Measurements from ENCODE around the gene PSMG2. TPM values are rescaled to one million over a fixed set of nuclear protein-coding genes. Genes with fewer than 3 reads are reported as not detected.
A peak's percentile ranks its signal among the peaks of the same experiment; 100 is the strongest.

Gene PSMG2
- total and polyA plus RNA-seq, 2 of the 4 experiments (the other 2 are of a cell fraction) = 34.4 to 59.5 TPM

- Histone ChIP-seq H4K20me1 (ENCODE audit: insufficient read depth, low read length) (peaks cover under 1% of the 10 kb centered on the region; the same call in 1 of the 2 replicates), H3K9ac (ENCODE audit: low read depth, low read length) (no peak overlapping the region), H3K9me1 (ENCODE audit: insufficient read depth, low read length) (no peaks in the 10 kb centered on the region; the same call in 1 of the 2 replicates), H3K9me3 (ENCODE audit: control insufficient read depth, insufficient read depth, low read length) (no peaks in the 10 kb centered on the region), H3K4me1 (ENCODE audit: control insufficient read depth, insufficient read depth, low read length) (no peaks in the 10 kb centered on the region), H2AK5ac (ENCODE audit: low read depth, low read length) (no peak overlapping the region), H3K27ac (ENCODE audit: insufficient read depth, low read length) (no peak overlapping the region), H2AK9ac (replicated peaks; ENCODE audit: low read depth, low read length, poor library complexity) (no peak overlapping the region), H2BK120ac (ENCODE audit: low read depth, low read length) (no peak overlapping the region), H2AFZ (replicated peaks; ENCODE audit: low read length, poor library complexity) (no peak overlapping the region), H3K79me1 (ENCODE audit: low read depth in 1 of 2, low read length in 2 of 2) (peaks cover 0 to 13% of the 10 kb centered on the region in 2 experiments; a peak in 2 of 4 replicates), H3K4ac (ENCODE audit: low read depth, low read length) (no peak overlapping the region), H3K18ac (ENCODE audit: low read depth, low read length) (no peak overlapping the region), H2BK5ac (ENCODE audit: low read depth, low read length, poor library complexity, severe bottlenecking) (no peak overlapping the region), H4K5ac (ENCODE audit: low read depth, low read length) (no peak overlapping the region), H3K56ac (ENCODE audit: extremely low read depth, insufficient read depth, low read length) (no peak overlapping the region), H3K23ac (ENCODE audit: low read depth, low read length) (no peak overlapping the region), H3K4me2 (ENCODE audit: low read depth, low read length) (no peak overlapping the region), H3K27me3 (ENCODE audit: control insufficient read depth, insufficient read depth, low read length) (no peaks in the 10 kb centered on the region), H2BK15ac (ENCODE audit: low read depth, low read length) (no peak overlapping the region), H2BK20ac (ENCODE audit: low read depth, low read length) (no peak overlapping the region), H3K14ac (replicated peaks; ENCODE audit: low read depth, low read length) (no peak overlapping the region), H4K8ac (ENCODE audit: low read depth in 2 of 2, low read length in 2 of 2) (no peak overlapping the region), H4K91ac (ENCODE audit: insufficient read depth, low read depth, low read length) (no peak overlapping the region), H3K36me3 (ENCODE audit: control insufficient read depth, insufficient read depth, low read length) (no peaks in the 10 kb centered on the region), H3K4me3 (ENCODE audit: insufficient read depth, low read depth, low read length) (no peak overlapping the region)
- CTCF ChIA-PET = interaction anchor here (0.6 kb wide), 1 partner anchor 268 kb away, joined by 8 read pairs; no protein-coding TSS in a partner anchor
- in situ Hi-C loops (cut with MboI; ENCODE audit: low sequenced_read_pairs) = no loop called here
- DNase-seq (peak; percentile 70), ATAC-seq (ENCODE audit: low read depth) (peak; percentile 18; the same call in 1 of the 2 replicates)
- POLR2A ChIA-PET (ENCODE audit: unreplicated experiment) = interaction anchor here (0.6 kb wide), 1 partner anchor 116 kb away, joined by 11 read pairs; no protein-coding TSS in a partner anchor
- intact Hi-C loops (cut with micrococcal nuclease) = loop anchor here (1.0 to 5.0 kb wide), 4 partner anchors 120 to 283 kb away; partner anchors contain the start of genes AFG3L2 and PRELID3A
- BruUV-seq (replicated peaks) = no TSS peak
- dilution Hi-C loops (cut with HindIII; ENCODE audit: low sequenced_read_pairs, unreplicated experiment) = no loop called here
- WGBS, 2 experiments (ENCODE audit: extremely low coverage in 2 of 2, insufficient read length in 1 of 2) = no CpG with 5 or more reads among the region's 9 CpGs
- TF ChIP-seq MAFK (IDR thresholded peaks at IDR 0.05; ENCODE audit: low read depth, low read length) = no peak
- TF ChIP-seq CTCF (conservative IDR thresholded peaks at IDR 0.05; ENCODE audit: low read depth, low read length) = peak; percentile 93
- no peak for TF ChIP-seq BHLHE40 (IDR thresholded peaks at IDR 0.05; ENCODE audit: low read depth, low read length)
- TF ChIP-seq, protein P1, sequence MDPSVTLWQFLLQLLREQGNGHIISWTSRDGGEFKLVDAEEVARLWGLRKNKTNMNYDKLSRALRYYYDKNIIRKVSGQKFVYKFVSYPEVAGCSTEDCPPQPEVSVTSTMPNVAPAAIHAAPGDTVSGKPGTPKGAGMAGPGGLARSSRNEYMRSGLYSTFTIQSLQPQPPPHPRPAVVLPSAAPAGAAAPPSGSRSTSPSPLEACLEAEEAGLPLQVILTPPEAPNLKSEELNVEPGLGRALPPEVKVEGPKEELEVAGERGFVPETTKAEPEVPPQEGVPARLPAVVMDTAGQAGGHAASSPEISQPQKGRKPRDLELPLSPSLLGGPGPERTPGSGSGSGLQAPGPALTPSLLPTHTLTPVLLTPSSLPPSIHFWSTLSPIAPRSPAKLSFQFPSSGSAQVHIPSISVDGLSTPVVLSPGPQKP (IDR thresholded peaks at IDR 0.05; ENCODE audit: borderline replicate concordance, low read depth, low read length) = no peak
- TF ChIP-seq FOS (IDR thresholded peaks at IDR 0.05; ENCODE audit: low read depth, low read length) = no peak
- no peak for TF ChIP-seq RCOR1 (IDR thresholded peaks at IDR 0.05; ENCODE audit: insufficient replicate concordance, low read length)
- no peak for TF ChIP-seq NFE2L2 (IDR thresholded peaks at IDR 0.05; ENCODE audit: low read depth, low read length)
- TF ChIP-seq USF2 (IDR thresholded peaks at IDR 0.05; ENCODE audit: low read depth, low read length) = no peak
- TF ChIP-seq POLR2A (IDR thresholded peaks at IDR 0.05; ENCODE audit: low read depth, low read length) = no peak
- no peak for TF ChIP-seq CEBPB (IDR thresholded peaks at IDR 0.05; ENCODE audit: low read depth, low read length)
- TF ChIP-seq RFX5 (IDR thresholded peaks at IDR 0.05; ENCODE audit: low read depth, low read length) = no peak
- TF ChIP-seq RAD21 (IDR thresholded peaks at IDR 0.05; ENCODE audit: low read length) = peak; percentile 89
- peak; percentile 96 for TF ChIP-seq SMC3 (IDR thresholded peaks at IDR 0.05; ENCODE audit: low read depth, low read length)
- TF ChIP-seq MAZ (IDR thresholded peaks at IDR 0.05; ENCODE audit: borderline replicate concordance, low read depth, low read length) = no peak
- no peak; the same call in 1 of the 2 replicates for TF ChIP-seq CHD1 (IDR thresholded peaks at IDR 0.05; ENCODE audit: low read depth, low read length)
These were observed 42.8 kb upstream of the PSMG2 start for GRCh38 chr18:12659904-12660605.

All from IMR-90 (cell line).